K562 (cell line): ENCODE measurements around the gene LY6G6F. TPM values are rescaled to one million over a fixed set of nuclear protein-coding genes. Genes with fewer than 3 reads are reported as not detected.
A peak's percentile ranks its signal among the peaks of the same experiment; 100 is the strongest.

Experiments used
- CBX2 ChIP-seq: fragments of 200-600 bp; sonication (generic); IDR thresholded peaks from one replicate; pipeline ENCODE4 v1.6.1; 2012; ENCODE audit warnings: mild to moderate bottlenecking, low read length, inconsistent platforms; ENCODE audit not compliant: insufficient read depth, poor library complexity, severe bottlenecking
- COPS2 ChIP-seq: fragments of 450-650 bp; conservative IDR thresholded peaks from 2 replicates; pipeline ENCODE4 v1.6.1; 2016; ENCODE audit warnings: mild to moderate bottlenecking, moderate library complexity
- DPF2 ChIP-seq: fragments of 450-650 bp; IDR thresholded peaks from 2 replicates; pipeline ENCODE4 v1.6.1; 2016
- FOXA3 ChIP-seq, 2 experiments: fragments of 450-650 bp in 1 of 2; sonication (generic) in 1 of 2; formaldehyde crosslinking; IDR thresholded peaks in 1 of 2; conservative IDR thresholded peaks in 1 of 2; 2 replicates each; pipeline versions ENCODE4 v1.4.0 to v1.8.0; 2020 to 2022; ENCODE audit warnings: mild to moderate bottlenecking in 2 of 2, missing genetic modification reagents in 1 of 2
- POLR2H ChIP-seq: IDR thresholded peaks from 2 replicates; pipeline ENCODE4 v1.6.1; 2016; ENCODE audit warnings: missing genetic modification characterization, low read depth, mild to moderate bottlenecking, control low read depth, missing compliant biosample characterization, moderate library complexity
- PURB ChIP-seq: sonication (generic); formaldehyde crosslinking; IDR thresholded peaks from 2 replicates; pipeline ENCODE4 v1.9.0; 2021; ENCODE audit warnings: low read depth, mild to moderate bottlenecking, missing genetic modification reagents
- TCF3 ChIP-seq: sonication (generic); formaldehyde crosslinking; IDR thresholded peaks from 2 replicates; pipeline ENCODE4 v1.4.0; 2020; ENCODE audit warnings: mild to moderate bottlenecking, missing genetic modification reagents
- TFAM ChIP-seq: fragments of 250-450 bp; sonication (Bioruptor Pico); conservative IDR thresholded peaks from 2 replicates; pipeline ENCODE4 v1.5.0; 2021; ENCODE audit warnings: mild to moderate bottlenecking, moderate library complexity
- YY1 ChIP-seq, 3 experiments: IDR thresholded peaks; 2 replicates each; pipeline ENCODE4 v1.6.1; 2011; ENCODE audit warnings: low read length in 2 of 3, mild to moderate bottlenecking in 2 of 3, moderate library complexity in 2 of 3, borderline replicate concordance in 1 of 3, control low read depth in 1 of 3, low read depth in 1 of 3; ENCODE audit not compliant: insufficient read depth in 3 of 3, insufficient replicate concordance in 2 of 3, control insufficient read depth in 1 of 3, insufficient read length in 1 of 3; ENCODE audit errors: extremely low read depth in 1 of 3
- ZKSCAN1 ChIP-seq: fragments of 150-350 bp; IDR thresholded peaks from 2 replicates; pipeline ENCODE4 v1.6.1; 2016; ENCODE audit warnings: low read depth, low read length
- polyA plus RNA-seq, 8 experiments: library from polyadenylated mRNA; depleted of rRNA in 4 of 8; stranded (reverse) in 5 of 8; unstranded in 3 of 8; fragments of >200 nt; fragmentation: Nextera tagmentation in 2 of 8; fragmentation: Illumina TruSeq in 1 of 8; extraction: Ambion mirVana in 2 of 8; extraction: Trizol in 1 of 8; gene quantifications; 2 replicates each; pipeline versions ENCODE4 v1.2.1 to v1.2.3, GENCODE V29; 2011 to 2014; ENCODE audit warnings: inconsistent platforms in 1 of 8, missing spikeins in 1 of 8
- total RNA-seq, 7 experiments: library from RNA; depleted of rRNA in 6 of 7; stranded (reverse); fragments of >200 nt in 6 of 7; fragmentation: Illumina TruSeq in 2 of 7; extraction: Trizol in 2 of 7; gene quantifications; 2 replicates each; pipeline versions ENCODE4 v1.2.1 to v1.2.3, GENCODE V29; 2011 to 2021; ENCODE audit warnings: low replicate concordance in 1 of 7
- TF ChIP-seq, protein P1 (sequence below): fragments of 250-450 bp; sonication (Bioruptor Pico); IDR thresholded peaks from 2 replicates; pipeline ENCODE4 v1.4.0; 2020; ENCODE audit warnings: mild to moderate bottlenecking, moderate library complexity
- TF ChIP-seq, protein P2 (sequence below): IDR thresholded peaks from 3 replicates; pipeline ENCODE4 v1.6.1; 2011; ENCODE audit warnings: borderline replicate concordance, mild to moderate bottlenecking; ENCODE audit not compliant: insufficient read length, insufficient read depth
- TF ChIP-seq, protein P3 (sequence below): sonication (generic); formaldehyde crosslinking; IDR thresholded peaks from 2 replicates; pipeline ENCODE4 v1.8.0; 2023; ENCODE audit warnings: mild to moderate bottlenecking, missing genetic modification reagents
- TF ChIP-seq, protein P4 (sequence below): fragments of 450-650 bp; formaldehyde crosslinking; IDR thresholded peaks from 2 replicates; pipeline ENCODE4 v1.4.0; 2020; ENCODE audit warnings: mild to moderate bottlenecking, moderate library complexity

The LY6G6F gene
- total and polyA plus RNA-seq, 9 of the 15 experiments (the other 6 are each of a cell fraction or from before 2014, with no cell fraction given) = 0.14 to 0.50 (median 0.28) TPM; not detected in 2

DNA sequence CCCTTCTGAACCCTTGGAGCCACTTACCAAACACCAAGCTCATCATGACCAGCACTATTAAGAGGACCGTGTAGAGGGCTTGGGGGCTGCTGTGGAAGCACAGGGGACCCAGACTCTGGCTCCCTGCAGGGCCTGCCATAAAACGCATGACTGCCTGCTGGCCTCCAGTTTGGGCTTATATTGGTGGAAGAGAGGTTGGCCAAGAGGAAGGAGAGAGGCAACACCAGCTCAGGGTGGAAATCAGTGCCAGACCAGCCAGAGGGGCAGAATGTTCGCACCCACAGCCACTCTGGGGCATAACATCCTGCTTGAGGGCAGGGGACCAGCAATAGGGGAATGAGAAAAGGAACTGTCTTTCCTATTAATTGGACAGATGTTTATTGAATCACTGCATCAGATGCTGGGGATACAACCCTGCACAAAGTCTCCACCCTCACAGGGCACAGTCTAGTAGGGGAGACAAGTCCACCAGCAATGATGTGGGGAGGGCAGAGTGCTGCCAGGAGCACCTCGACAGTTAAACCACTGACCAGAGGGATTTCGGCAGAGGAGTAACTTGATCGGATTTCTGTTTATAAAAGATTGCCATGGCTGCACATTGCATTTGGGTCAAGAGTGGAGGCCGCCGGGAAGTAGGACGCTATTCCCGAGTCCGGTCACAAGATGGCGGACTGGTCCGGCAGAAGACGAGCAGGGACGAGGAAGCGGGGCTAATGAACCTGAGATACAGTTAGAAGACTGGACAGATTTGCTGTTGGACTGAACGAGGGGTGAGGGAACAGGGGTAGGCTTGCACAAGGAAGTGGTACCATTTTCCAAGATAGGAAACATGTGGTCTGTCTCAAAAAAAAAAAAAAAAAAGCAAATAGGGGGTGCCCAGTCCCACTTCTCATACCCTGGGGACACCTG, 26.2 kb upstream of the LY6G6F start, which contains the start of gene LY6G5C (continued):
- TF ChIP-seq DPF2 = no peak
- no peak for TF ChIP-seq POLR2H (tag)
- no peak for TF ChIP-seq COPS2
- TF ChIP-seq YY1 (IDR thresholded peaks at IDR 0.05; ENCODE audit: borderline replicate concordance in 1 of 3, control insufficient read depth in 1 of 3, extremely low read depth in 1 of 3, insufficient read depth in 3 of 3, insufficient read length in 1 of 3, insufficient replicate concordance in 2 of 3, low read depth in 1 of 3, low read length in 2 of 3) = peak; percentile 49 to 84 (median 80)
- no peak for TF ChIP-seq ZKSCAN1
- TF ChIP-seq, protein P1, sequence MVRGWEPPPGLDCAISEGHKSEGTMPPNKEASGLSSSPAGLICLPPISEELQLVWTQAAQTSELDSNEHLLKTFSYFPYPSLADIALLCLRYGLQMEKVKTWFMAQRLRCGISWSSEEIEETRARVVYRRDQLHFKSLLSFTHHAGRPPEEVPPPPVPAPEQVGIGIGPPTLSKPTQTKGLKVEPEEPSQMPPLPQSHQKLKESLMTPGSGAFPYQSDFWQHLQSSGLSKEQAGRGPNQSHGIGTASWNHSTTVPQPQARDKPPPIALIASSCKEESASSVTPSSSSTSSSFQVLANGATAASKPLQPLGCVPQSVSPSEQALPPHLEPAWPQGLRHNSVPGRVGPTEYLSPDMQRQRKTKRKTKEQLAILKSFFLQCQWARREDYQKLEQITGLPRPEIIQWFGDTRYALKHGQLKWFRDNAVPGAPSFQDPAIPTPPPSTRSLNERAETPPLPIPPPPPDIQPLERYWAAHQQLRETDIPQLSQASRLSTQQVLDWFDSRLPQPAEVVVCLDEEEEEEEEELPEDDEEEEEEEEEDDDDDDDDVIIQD (CRISPR knock-in tag) = no peak
- TF ChIP-seq FOXA3 (CRISPR knock-in tag; conservative IDR thresholded peaks at IDR 0.05 in 1 of 2, IDR thresholded peaks at IDR 0.05 in 1 of 2) = 0 out of 4 replicates have a peak, but pooled peaks of 1 of the 2 experiments have one; percentile 43
- TF ChIP-seq TCF3 (CRISPR knock-in tag) = no peak
- TF ChIP-seq PURB (CRISPR knock-in tag) = no peak
- TF ChIP-seq, protein P2, sequence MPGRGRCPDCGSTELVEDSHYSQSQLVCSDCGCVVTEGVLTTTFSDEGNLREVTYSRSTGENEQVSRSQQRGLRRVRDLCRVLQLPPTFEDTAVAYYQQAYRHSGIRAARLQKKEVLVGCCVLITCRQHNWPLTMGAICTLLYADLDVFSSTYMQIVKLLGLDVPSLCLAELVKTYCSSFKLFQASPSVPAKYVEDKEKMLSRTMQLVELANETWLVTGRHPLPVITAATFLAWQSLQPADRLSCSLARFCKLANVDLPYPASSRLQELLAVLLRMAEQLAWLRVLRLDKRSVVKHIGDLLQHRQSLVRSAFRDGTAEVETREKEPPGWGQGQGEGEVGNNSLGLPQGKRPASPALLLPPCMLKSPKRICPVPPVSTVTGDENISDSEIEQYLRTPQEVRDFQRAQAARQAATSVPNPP = no peak
- TF ChIP-seq, protein P3, sequence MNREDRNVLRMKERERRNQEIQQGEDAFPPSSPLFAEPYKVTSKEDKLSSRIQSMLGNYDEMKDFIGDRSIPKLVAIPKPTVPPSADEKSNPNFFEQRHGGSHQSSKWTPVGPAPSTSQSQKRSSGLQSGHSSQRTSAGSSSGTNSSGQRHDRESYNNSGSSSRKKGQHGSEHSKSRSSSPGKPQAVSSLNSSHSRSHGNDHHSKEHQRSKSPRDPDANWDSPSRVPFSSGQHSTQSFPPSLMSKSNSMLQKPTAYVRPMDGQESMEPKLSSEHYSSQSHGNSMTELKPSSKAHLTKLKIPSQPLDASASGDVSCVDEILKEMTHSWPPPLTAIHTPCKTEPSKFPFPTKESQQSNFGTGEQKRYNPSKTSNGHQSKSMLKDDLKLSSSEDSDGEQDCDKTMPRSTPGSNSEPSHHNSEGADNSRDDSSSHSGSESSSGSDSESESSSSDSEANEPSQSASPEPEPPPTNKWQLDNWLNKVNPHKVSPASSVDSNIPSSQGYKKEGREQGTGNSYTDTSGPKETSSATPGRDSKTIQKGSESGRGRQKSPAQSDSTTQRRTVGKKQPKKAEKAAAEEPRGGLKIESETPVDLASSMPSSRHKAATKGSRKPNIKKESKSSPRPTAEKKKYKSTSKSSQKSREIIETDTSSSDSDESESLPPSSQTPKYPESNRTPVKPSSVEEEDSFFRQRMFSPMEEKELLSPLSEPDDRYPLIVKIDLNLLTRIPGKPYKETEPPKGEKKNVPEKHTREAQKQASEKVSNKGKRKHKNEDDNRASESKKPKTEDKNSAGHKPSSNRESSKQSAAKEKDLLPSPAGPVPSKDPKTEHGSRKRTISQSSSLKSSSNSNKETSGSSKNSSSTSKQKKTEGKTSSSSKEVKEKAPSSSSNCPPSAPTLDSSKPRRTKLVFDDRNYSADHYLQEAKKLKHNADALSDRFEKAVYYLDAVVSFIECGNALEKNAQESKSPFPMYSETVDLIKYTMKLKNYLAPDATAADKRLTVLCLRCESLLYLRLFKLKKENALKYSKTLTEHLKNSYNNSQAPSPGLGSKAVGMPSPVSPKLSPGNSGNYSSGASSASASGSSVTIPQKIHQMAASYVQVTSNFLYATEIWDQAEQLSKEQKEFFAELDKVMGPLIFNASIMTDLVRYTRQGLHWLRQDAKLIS (CRISPR knock-in tag) = no peak
- TF ChIP-seq, protein P4, sequence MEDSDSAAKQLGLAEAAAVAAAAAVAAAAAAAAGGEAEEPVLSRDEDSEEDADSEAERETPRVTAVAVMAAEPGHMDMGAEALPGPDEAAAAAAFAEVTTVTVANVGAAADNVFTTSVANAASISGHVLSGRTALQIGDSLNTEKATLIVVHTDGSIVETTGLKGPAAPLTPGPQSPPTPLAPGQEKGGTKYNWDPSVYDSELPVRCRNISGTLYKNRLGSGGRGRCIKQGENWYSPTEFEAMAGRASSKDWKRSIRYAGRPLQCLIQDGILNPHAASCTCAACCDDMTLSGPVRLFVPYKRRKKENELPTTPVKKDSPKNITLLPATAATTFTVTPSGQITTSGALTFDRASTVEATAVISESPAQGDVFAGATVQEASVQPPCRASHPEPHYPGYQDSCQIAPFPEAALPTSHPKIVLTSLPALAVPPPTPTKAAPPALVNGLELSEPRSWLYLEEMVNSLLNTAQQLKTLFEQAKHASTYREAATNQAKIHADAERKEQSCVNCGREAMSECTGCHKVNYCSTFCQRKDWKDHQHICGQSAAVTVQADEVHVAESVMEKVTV = peak; percentile 98
- no peak for TF ChIP-seq TFAM (CRISPR knock-in tag)
- no peak for TF ChIP-seq CBX2
